Stimulated activated CD8-positive, alpha-beta memory T cell treated with anti-CD3 and anti-CD28 coated beads, Interleukin-12 subunit alpha, Interleukin-12 subunit beta, amount 100 ng/mL, for 24 hours (primary cell): ENCODE measurements around the gene ZC3HAV1L.
"Not testable (repeated sequence)": the region's sequence is repeated elsewhere in the genome, so short reads cannot be mapped to it uniquely, and the experiment has no call there.

Source experiments
- DNase-seq: peaks from one replicate; pipeline ENCODE4 v3.0.0-alpha.2; 2020; ENCODE audit errors: extremely low read depth

The ZC3HAV1L gene

GRCh38 chr7:139018910-139019309 is 16.9 kb downstream of the ZC3HAV1L start:
- DNase-seq: no peak

- peak; percentile 5 for DNase-seq
Observed at GRCh38 chr7:139016931-139017511, 18.8 kb downstream of the ZC3HAV1L start.

- DNase-seq: no peak
Observed at GRCh38 chr7:139011373-139011772, 24.5 kb downstream of the ZC3HAV1L start.

- no peak for DNase-seq
Observed at GRCh38 chr7:139004321-139005090, 31.3 kb downstream of the ZC3HAV1L start.

- DNase-seq: no peak
Observed at GRCh38 chr7:138999414-138999813, 36.4 kb downstream of the ZC3HAV1L start.

- no peak for DNase-seq
Observed at GRCh38 chr7:138992052-138992531, 43.8 kb downstream of the ZC3HAV1L start.

GRCh38 chr7:138987686-138988085 is 48.2 kb downstream of the ZC3HAV1L start:
- no peak for DNase-seq

- DNase-seq: no peak
Observed at GRCh38 chr7:138982204-138982623, 53.6 kb downstream of the ZC3HAV1L start.

GRCh38 chr7:138981332-138982203 is 54.3 kb downstream of the ZC3HAV1L start, which contains the start of gene KIAA1549:
TSS of gene KIAA1549 (minus strand) at chr7:138981389. CDS start at chr7:138981269, 120 bp downstream.
- DNase-seq: no peak

- DNase-seq: no peak
Observed at GRCh38 chr7:138980563-138981291, 55.1 kb downstream of the ZC3HAV1L start.

- DNase-seq: no peak
Observed at GRCh38 chr7:138979988-138980562, 55.8 kb downstream of the ZC3HAV1L start.

GRCh38 chr7:138979226-138979979 is 56.4 kb downstream of the ZC3HAV1L start:
- DNase-seq: no peak

- no peak for DNase-seq
Observed at GRCh38 chr7:138978541-138979184, 57.2 kb downstream of the ZC3HAV1L start.

- DNase-seq: not testable (repeated sequence)
Observed at GRCh38 chr7:138976161-138976560, 59.7 kb downstream of the ZC3HAV1L start.
